Left ventricle myocardium inferior (tissue), 1 donor: ENCODE results near the gene ACBD6. TPM values are rescaled to one million over a fixed set of nuclear protein-coding genes. Genes with fewer than 3 reads are reported as not detected.
"Not testable (repeated sequence)": the region's sequence is repeated elsewhere in the genome, so short reads cannot be mapped to it uniquely, and the experiment has no call there.

Experiments used
- DNase-seq: peaks from one replicate; pipeline ENCODE4 v3.0.0-alpha.2; 2020
- H3K27ac ChIP-seq: fragments of 200-600 bp; replicated peaks from 2 replicates; pipeline ENCODE4 v1.8.0; 2021
- H3K27me3 ChIP-seq: fragments of 200-600 bp; 2 replicates; pipeline ENCODE4 v1.8.0; 2021; ENCODE audit warnings: low read depth
- H3K36me3 ChIP-seq: fragments of 200-600 bp; 2 replicates; pipeline ENCODE4 v1.8.0; 2021
- H3K4me1 ChIP-seq: fragments of 200-600 bp; 2 replicates; pipeline ENCODE4 v1.8.0; 2021
- H3K4me3 ChIP-seq: fragments of 200-600 bp; 2 replicates; pipeline ENCODE4 v1.8.0; 2021; ENCODE audit warnings: mild to moderate bottlenecking, moderate library complexity
- H3K9me3 ChIP-seq: fragments of 200-600 bp; replicated peaks from 2 replicates; pipeline ENCODE4 v1.8.0; 2021
- intact Hi-C: fragments of 100-400 bp; cut with micrococcal nuclease; formaldehyde crosslinking; loops from one replicate; pipeline ENCODE4 v1.11.0; 2022
- long read RNA-seq: library from polyadenylated mRNA; unstranded; transcript quantifications from one replicate; pipeline ENCODE4 v2.0.0, GENCODE V29; 2021
- total RNA-seq: library from RNA; stranded (reverse); fragmentation: NEBNext Ultra II Directional; extraction: Animal tissue kit (Norgen Biotek cat#: 25700); gene quantifications from one replicate; pipeline ENCODE4 v1.2.1, GENCODE V29; 2021
- TF ChIP-seq, protein P1 (sequence below): fragments of 200-600 bp; IDR thresholded peaks from 2 replicates; pipeline ENCODE4 v1.8.0; 2021; ENCODE audit warnings: antibody characterized with exemption, mild to moderate bottlenecking, borderline replicate concordance
- donor health status: DM: no; HTN: yes; CAD: no; lungs with severe emphysema.

Gene ACBD6, protein sequence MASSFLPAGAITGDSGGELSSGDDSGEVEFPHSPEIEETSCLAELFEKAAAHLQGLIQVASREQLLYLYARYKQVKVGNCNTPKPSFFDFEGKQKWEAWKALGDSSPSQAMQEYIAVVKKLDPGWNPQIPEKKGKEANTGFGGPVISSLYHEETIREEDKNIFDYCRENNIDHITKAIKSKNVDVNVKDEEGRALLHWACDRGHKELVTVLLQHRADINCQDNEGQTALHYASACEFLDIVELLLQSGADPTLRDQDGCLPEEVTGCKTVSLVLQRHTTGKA
- 18.2 TPM for total RNA-seq
- long read RNA-seq, transcript ACBD6-201 (8 exons, 1,670 nt), result major isoform, 25 of 28 reads
- long read RNA-seq, partial matches to known transcripts, result 1 of 28 reads
- long read RNA-seq, other reads (novel, unspliced or antisense), result 2 of 28 reads

DNA sequence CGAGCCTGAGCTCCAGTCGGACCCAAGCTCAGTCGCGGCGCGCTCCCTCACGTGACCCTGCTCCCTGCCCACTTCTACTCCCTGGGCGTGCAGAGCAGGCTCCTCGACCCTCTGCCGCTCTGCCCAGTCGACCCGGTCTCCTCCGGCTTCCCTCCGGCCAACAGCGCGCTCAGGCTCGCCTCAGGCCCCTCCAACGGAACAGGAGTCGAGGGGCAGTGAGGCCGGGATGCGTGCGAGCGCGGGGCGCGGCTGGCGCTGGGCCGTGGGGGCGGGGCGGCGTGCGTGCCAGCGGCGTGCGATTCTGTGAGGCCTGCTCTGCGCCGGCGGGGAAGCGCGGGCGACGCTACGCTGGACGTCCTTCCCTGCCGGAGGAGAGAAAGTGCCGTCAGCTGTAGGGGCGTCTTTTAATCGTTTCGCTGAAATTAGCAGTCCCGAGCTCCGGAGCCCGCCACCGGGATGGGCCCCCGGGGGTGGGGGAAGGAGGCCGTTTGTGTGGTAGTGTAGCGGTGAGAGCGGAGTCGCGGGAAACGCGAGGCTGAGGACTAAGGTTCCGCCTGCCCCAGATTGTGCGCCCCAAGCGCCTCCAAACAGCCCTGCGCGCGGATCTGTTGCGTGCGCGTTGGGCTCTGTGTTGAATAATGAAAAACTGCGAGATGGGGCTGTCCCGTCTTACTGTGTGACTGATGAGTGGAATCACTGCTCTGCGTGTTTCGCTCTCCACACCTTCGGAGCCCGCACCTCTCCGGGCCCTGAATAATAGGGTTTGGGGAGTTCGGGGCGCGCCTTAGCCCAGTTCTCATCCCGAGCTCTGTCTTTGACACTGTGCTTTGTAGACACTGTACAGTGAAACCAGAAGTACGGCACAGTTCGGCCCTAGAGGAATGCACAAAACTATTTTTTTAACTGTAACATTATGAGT, at the start of gene ACBD6:
Gene ACBD6, minus strand, starts transcription at position 217 of the 919 bp plus-strand sequence. CDS start 311 bp downstream, outside the sequence.
- DNase-seq, result peak; percentile 85
- Histone ChIP-seq H3K36me3 (no peaks in the 10 kb centered on the region), H3K4me3 (peak within 1 kb of the TSS; percentile 87), H3K27me3 (no peaks in the 10 kb centered on the region), H3K27ac (peak within 1 kb of the TSS; percentile 91), H3K9me3 (no peaks in the 10 kb centered on the region), H3K4me1 (peaks cover 48% of the 10 kb centered on the region)
- intact Hi-C loops, result no loop called here
- TF ChIP-seq, protein P1, sequence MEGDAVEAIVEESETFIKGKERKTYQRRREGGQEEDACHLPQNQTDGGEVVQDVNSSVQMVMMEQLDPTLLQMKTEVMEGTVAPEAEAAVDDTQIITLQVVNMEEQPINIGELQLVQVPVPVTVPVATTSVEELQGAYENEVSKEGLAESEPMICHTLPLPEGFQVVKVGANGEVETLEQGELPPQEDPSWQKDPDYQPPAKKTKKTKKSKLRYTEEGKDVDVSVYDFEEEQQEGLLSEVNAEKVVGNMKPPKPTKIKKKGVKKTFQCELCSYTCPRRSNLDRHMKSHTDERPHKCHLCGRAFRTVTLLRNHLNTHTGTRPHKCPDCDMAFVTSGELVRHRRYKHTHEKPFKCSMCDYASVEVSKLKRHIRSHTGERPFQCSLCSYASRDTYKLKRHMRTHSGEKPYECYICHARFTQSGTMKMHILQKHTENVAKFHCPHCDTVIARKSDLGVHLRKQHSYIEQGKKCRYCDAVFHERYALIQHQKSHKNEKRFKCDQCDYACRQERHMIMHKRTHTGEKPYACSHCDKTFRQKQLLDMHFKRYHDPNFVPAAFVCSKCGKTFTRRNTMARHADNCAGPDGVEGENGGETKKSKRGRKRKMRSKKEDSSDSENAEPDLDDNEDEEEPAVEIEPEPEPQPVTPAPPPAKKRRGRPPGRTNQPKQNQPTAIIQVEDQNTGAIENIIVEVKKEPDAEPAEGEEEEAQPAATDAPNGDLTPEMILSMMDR, result peak; percentile 39

DNA sequence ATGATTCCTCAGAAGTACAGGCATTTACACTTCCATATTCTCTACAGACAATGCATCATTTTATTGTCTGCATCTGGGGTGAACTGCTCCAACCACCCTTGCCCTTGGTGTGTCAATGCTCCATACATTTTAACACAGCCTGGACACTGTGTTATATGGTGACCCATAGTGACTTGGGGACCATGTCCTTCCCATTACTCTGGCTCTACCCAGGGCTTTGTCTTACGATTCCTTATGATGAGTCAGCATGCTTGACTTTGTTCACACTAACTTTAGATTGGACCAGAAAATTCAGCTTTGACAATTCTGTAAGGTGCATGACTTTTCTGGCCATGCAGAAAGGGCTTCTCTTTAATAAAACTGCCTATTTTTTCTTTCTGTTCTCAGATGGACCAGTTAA, 49.6 kb upstream of the ACBD6 start:
- Histone ChIP-seq H3K9me3 (no peaks in the 10 kb centered on the region), H3K36me3 (no peaks in the 10 kb centered on the region), H3K27ac (no peak overlapping the region), H3K27me3 (no peaks in the 10 kb centered on the region), H3K4me1 (peaks cover 29% of the 10 kb centered on the region), H3K4me3 (no peak overlapping the region)
- TF ChIP-seq, protein P1, result no peak
- DNase-seq, result no peak
- intact Hi-C loops, result no loop called here

DNA sequence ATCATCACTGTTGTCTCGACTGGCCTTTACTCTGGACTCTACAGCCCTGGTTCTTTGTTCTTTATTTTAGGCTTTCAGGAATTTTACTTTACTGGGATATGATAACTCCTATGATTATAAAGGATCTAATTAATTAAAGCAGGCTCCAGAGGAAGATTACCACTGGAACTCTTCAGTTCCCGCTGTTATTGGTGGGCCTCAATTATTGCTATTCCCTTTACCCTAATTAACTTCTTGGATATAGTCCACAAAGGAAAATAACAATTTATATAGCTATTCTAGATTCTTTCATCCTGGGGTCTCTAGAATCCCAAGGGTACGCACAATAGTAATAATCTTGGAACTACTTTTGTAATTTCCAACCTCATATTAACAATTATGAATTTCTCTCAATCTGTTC, 47.9 kb upstream of the ACBD6 start:
- no peaks in the 10 kb centered on the region for H3K9me3 ChIP-seq
- no peaks in the 10 kb centered on the region for H3K27me3 ChIP-seq
- DNase-seq, result no peak
- intact Hi-C loops, result no loop called here
- no peak overlapping the region for H3K27ac ChIP-seq
- no peak overlapping the region for H3K4me3 ChIP-seq
- H3K36me3 ChIP-seq, result no peaks in the 10 kb centered on the region
- H3K4me1 ChIP-seq, result peaks cover 41% of the 10 kb centered on the region
- TF ChIP-seq, protein P1, result no peak

DNA sequence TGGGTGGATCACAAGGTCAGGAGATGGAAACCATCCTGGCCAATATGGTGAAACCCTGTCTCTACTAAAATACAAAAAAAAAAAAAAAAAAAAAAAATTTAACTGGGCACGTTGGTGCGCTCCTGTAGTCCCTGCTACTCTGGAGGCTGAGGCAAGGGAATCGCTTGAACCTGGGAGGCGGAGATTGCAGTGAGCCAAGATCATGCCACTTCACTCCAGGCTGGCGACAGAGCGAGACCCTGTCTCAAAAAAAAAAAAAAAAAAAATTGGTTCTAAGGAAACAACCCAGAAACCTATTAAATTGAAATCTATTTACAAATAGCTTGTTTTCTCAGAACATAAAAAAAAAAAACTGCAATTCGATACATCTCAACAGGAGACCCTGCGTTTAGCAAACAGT, 47.4 kb upstream of the ACBD6 start:
- H3K9me3 ChIP-seq, result not testable (repeated sequence)

DNA sequence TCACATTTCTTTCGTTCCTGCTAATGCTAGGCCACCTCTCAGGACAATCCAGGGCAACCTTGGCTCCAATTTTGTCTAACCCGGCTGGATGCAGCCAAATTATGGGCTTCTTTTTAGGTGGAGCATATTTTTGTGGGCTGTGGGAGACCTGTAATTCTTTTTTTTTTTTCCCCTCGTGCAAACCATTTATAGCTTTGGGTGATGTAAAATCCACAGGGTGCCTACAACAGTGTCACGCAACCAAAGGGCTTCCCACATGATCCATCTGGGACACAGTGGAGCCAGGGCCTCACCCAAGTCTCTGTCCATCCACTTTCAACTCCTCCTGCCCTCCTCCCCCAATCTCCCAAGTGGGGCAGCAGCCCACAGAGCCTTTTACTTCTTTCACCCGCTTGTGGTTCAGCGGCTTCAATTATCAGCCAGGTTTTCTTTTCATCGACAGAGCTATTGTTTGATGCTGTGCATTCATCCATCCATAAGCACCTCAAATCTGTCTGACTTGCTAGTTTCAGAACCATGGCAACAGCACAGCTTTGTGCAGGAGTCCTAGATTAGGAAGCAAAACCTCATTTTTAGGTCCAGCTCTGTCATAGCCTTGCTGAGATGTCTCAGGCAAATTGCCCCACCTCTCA, 46.4 kb upstream of the ACBD6 start:
- intact Hi-C loops, result no loop called here
- TF ChIP-seq, protein P1, result no peak
- Histone ChIP-seq H3K27me3 (no peaks in the 10 kb centered on the region), H3K4me1 (peaks cover 46% of the 10 kb centered on the region), H3K36me3 (no peaks in the 10 kb centered on the region), H3K4me3 (no peak overlapping the region), H3K27ac (peak overlapping the region; percentile 78), H3K9me3 (no peaks in the 10 kb centered on the region)
- DNase-seq, result no peak

More for the DNA sequence above, 47.4 kb upstream of the ACBD6 start:
- H3K27ac ChIP-seq, H3K4me3 ChIP-seq, intact Hi-C loops, DNase-seq, H3K36me3 ChIP-seq, H3K27me3 ChIP-seq: not testable (repeated sequence)
- H3K4me1 ChIP-seq, result peaks cover 41% of the 10 kb centered on the region
